HepG2 (cell line): ENCODE data around the gene FGFR4. TPM values are rescaled to one million over a fixed set of nuclear protein-coding genes. Genes with fewer than 3 reads are reported as not detected.

Experiments used
- AHR ChIP-seq: IDR thresholded peaks from 2 replicates; pipeline ENCODE4 v1.6.1; 2018; ENCODE audit warnings: missing genetic modification reagents, missing compliant biosample characterization
- CBX1 ChIP-seq: IDR thresholded peaks from one replicate; pipeline ENCODE4 v1.6.1; 2016; ENCODE audit warnings: antibody characterized with exemption, low read depth
- KLF12 ChIP-seq: sonication (generic); formaldehyde crosslinking; IDR thresholded peaks from 2 replicates; pipeline ENCODE4 v1.4.0; 2020; ENCODE audit warnings: missing genetic modification reagents, borderline replicate concordance
- MBD4 ChIP-seq: IDR thresholded peaks from 2 replicates; pipeline ENCODE4 v1.6.1; 2012; ENCODE audit warnings: low read length, inconsistent platforms, borderline replicate concordance
- MYC ChIP-seq: sonication (generic); formaldehyde crosslinking; IDR thresholded peaks from 2 replicates; pipeline ENCODE4 v1.9.0; 2021; ENCODE audit warnings: missing genetic modification reagents, borderline replicate concordance
- REPIN1 ChIP-seq: sonication (generic); formaldehyde crosslinking; IDR thresholded peaks from 2 replicates; pipeline ENCODE4 v1.8.0; 2022; ENCODE audit warnings: missing genetic modification reagents, low read depth, mild to moderate bottlenecking, borderline replicate concordance
- TCF7 ChIP-seq: sonication (generic); IDR thresholded peaks from 2 replicates; pipeline ENCODE4 v1.6.1; 2016; ENCODE audit warnings: antibody characterized with exemption, low read depth
- ZBTB21 ChIP-seq: sonication (generic); formaldehyde crosslinking; IDR thresholded peaks from 2 replicates; pipeline ENCODE4 v1.4.0; 2020; ENCODE audit warnings: missing genetic modification reagents
- ZC3H4 ChIP-seq: sonication (generic); formaldehyde crosslinking; IDR thresholded peaks from 2 replicates; pipeline ENCODE4 v1.4.0; 2020; ENCODE audit warnings: missing genetic modification reagents, borderline replicate concordance
- ZFP90 ChIP-seq: sonication (generic); formaldehyde crosslinking; IDR thresholded peaks from 2 replicates; pipeline ENCODE4 v1.8.0; 2022; ENCODE audit warnings: missing genetic modification reagents, mild to moderate bottlenecking, inconsistent platforms, borderline replicate concordance
- ZNF431 ChIP-seq: sonication (generic); formaldehyde crosslinking; IDR thresholded peaks from 2 replicates; pipeline ENCODE4 v1.9.0; 2022; ENCODE audit warnings: missing genetic modification reagents, low read depth, mild to moderate bottlenecking, borderline replicate concordance
- ZNF562 ChIP-seq: sonication (generic); formaldehyde crosslinking; IDR thresholded peaks from 2 replicates; pipeline ENCODE4 v1.8.0; 2022; ENCODE audit warnings: missing genetic modification reagents, borderline replicate concordance
- ZNF800 ChIP-seq: sonication (generic); formaldehyde crosslinking; IDR thresholded peaks from 2 replicates; pipeline ENCODE4 v1.4.0; 2020; ENCODE audit warnings: missing genetic modification reagents
- polyA plus RNA-seq, 8 experiments: library from polyadenylated mRNA; depleted of rRNA in 3 of 8; stranded (reverse) in 7 of 8; unstranded in 1 of 8; fragments of >200 nt; fragmentation: Illumina TruSeq in 4 of 8; extraction: Trizol in 4 of 8; gene quantifications; 2 replicates each; pipeline versions ENCODE4 v1.2.1 to v1.2.3, GENCODE V29; 2011 to 2016; ENCODE audit warnings: low read depth in 4 of 8, missing spikeins in 1 of 8, mixed read lengths in 1 of 8; ENCODE audit not compliant: insufficient read depth in 1 of 8
- total RNA-seq, 5 experiments: library from RNA; depleted of rRNA; stranded (reverse); fragments of >200 nt; fragmentation: Illumina TruSeq; extraction: Trizol; gene quantifications; 2 replicates each; pipeline ENCODE4 v1.2.3, GENCODE V29; 2016; ENCODE audit warnings: low read depth in 1 of 5
- TF ChIP-seq, protein P1 (sequence below): sonication (generic); formaldehyde crosslinking; IDR thresholded peaks from 2 replicates; pipeline ENCODE4 v1.4.0; 2020; ENCODE audit warnings: missing genetic modification reagents
- TF ChIP-seq, protein P2 (sequence below): sonication (generic); formaldehyde crosslinking; IDR thresholded peaks from 2 replicates; pipeline ENCODE4 v1.9.0; 2022; ENCODE audit warnings: missing genetic modification reagents, mild to moderate bottlenecking, borderline replicate concordance

Gene FGFR4
- total and polyA plus RNA-seq, 2 of the 13 experiments (the other 11 are each of a cell fraction or from before 2014, with no cell fraction given), result 129 to 219 TPM

DNA sequence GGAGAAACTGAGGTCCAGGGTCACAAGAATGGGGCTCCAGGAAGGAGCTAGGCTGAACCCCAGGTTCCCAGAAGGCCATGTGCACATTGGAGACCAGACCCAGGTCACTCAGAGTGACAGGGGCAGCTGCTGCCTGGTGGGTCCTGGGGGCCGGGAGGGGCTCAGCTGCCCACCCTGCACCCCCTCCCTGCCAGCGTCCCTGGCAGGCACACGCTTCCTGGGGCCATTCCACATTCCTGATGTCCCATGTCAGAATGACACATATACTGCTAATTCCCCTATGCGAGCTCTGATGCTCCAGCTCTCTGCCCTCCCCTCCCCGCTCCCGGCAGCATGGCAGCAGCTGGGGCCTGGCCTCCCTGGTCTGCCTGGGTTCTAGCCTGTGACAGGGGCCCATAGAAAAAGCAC, 14.0 kb downstream of the FGFR4 start (continued):
- no peak; the same call in 1 of the 2 replicates for TF ChIP-seq MYC (CRISPR knock-in tag)
- no peak for TF ChIP-seq TCF7
- TF ChIP-seq, protein P1, sequence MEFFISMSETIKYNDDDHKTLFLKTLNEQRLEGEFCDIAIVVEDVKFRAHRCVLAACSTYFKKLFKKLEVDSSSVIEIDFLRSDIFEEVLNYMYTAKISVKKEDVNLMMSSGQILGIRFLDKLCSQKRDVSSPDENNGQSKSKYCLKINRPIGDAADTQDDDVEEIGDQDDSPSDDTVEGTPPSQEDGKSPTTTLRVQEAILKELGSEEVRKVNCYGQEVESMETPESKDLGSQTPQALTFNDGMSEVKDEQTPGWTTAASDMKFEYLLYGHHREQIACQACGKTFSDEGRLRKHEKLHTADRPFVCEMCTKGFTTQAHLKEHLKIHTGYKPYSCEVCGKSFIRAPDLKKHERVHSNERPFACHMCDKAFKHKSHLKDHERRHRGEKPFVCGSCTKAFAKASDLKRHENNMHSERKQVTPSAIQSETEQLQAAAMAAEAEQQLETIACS, result 0 out of 2 replicates have a peak, but pooled peaks have one; percentile 25
- TF ChIP-seq ZNF800 (CRISPR knock-in tag), result no peak
- TF ChIP-seq ZC3H4 (CRISPR knock-in tag), result no peak
- 0 out of 2 replicates have a peak, but pooled peaks have one; percentile 45 for TF ChIP-seq ZFP90 (CRISPR knock-in tag)
- TF ChIP-seq ZNF431 (CRISPR knock-in tag), result no peak
- TF ChIP-seq MBD4, result no peak
- no peak for TF ChIP-seq ZNF562 (CRISPR knock-in tag)
- TF ChIP-seq, protein P2, sequence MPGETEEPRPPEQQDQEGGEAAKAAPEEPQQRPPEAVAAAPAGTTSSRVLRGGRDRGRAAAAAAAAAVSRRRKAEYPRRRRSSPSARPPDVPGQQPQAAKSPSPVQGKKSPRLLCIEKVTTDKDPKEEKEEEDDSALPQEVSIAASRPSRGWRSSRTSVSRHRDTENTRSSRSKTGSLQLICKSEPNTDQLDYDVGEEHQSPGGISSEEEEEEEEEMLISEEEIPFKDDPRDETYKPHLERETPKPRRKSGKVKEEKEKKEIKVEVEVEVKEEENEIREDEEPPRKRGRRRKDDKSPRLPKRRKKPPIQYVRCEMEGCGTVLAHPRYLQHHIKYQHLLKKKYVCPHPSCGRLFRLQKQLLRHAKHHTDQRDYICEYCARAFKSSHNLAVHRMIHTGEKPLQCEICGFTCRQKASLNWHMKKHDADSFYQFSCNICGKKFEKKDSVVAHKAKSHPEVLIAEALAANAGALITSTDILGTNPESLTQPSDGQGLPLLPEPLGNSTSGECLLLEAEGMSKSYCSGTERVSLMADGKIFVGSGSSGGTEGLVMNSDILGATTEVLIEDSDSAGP (CRISPR knock-in tag), result no peak; the same call in 1 of the 2 replicates
- TF ChIP-seq CBX1, result no peak
- no peak for TF ChIP-seq ZBTB21 (CRISPR knock-in tag)
- TF ChIP-seq KLF12, result 0 out of 2 replicates have a peak, but pooled peaks have one; percentile 40
- TF ChIP-seq AHR (CRISPR knock-in tag), result no peak
- TF ChIP-seq REPIN1, result peak; percentile 67
